SK-N-SH (cell line): ENCODE results near the gene JAKMIP1. TPM values are rescaled to one million over a fixed set of nuclear protein-coding genes. Genes with fewer than 3 reads are reported as not detected.

Experiments
- CTCF ChIA-PET: fragments of 300-600, 350-600 bp; formaldehyde crosslinking; extraction: SDS; loops from one replicate; lab custom pipeline; 2021; lab: Yijun Ruan, JAX
- POLR2A ChIA-PET: fragments of 350-600 bp; sonication (Branson Sonifier 250); formaldehyde crosslinking; extraction: SDS; loops from one replicate; lab custom pipeline; 2020; ENCODE audit warnings: antibody characterized with exemption, inconsistent platforms; lab: Yijun Ruan, JAX
- DNase-seq: peaks from one replicate; pipeline ENCODE4 v3.0.0; 2012
- H2AFZ ChIP-seq: fragments of 200-600 bp; sonication (generic); 2 replicates; pipeline ENCODE4 v1.8.1; 2016; ENCODE audit warnings: antibody characterized with exemption, mild to moderate bottlenecking, low read depth
- H3F3A ChIP-seq: fragments of 200-600 bp; sonication (generic); replicated peaks from 2 replicates; pipeline ENCODE3; 2016; ENCODE audit warnings: antibody characterized with exemption, mild to moderate bottlenecking; ENCODE audit not compliant: insufficient read depth
- H3K27ac ChIP-seq, 2 experiments: fragments of 200-500 bp in 1 of 2; fragments of 200-600 bp in 1 of 2; sonication (Bioruptor generic) in 1 of 2; sonication (generic), shearing (Covaris generic) in 1 of 2; 2 replicates each; pipeline versions ENCODE4 v1.5.1 to v1.6.1; 2014 to 2016; ENCODE audit warnings: low read depth in 2 of 2, inconsistent platforms in 1 of 2, low read length in 1 of 2, mild to moderate bottlenecking in 1 of 2, mixed read lengths in 1 of 2
- H3K27me3 ChIP-seq: fragments of 200-600 bp; sonication (generic), shearing (Covaris generic); 2 replicates; pipeline ENCODE4 v1.6.1; 2016; ENCODE audit warnings: mixed run types; ENCODE audit not compliant: insufficient read depth
- H3K36me3 ChIP-seq, 2 experiments: fragments of 200-500 bp in 1 of 2; fragments of 200-600 bp in 1 of 2; sonication (Bioruptor generic) in 1 of 2; sonication (generic) in 1 of 2; replicated peaks in 1 of 2; 2 replicates each; pipeline versions ENCODE3 to v1.5.1; 2014 to 2016; ENCODE audit warnings: low read length in 1 of 2, mild to moderate bottlenecking in 1 of 2; ENCODE audit not compliant: insufficient read depth in 2 of 2, control insufficient read depth in 1 of 2
- H3K4me1 ChIP-seq, 2 experiments: fragments of 200-500 bp in 1 of 2; fragments of 200-600 bp in 1 of 2; sonication (Bioruptor generic) in 1 of 2; sonication (generic), shearing (Covaris generic) in 1 of 2; 2 replicates each; pipeline versions ENCODE4 v1.5.1 to v1.6.1; 2014 to 2016; ENCODE audit warnings: low read depth in 1 of 2, low read length in 1 of 2, mixed run types in 1 of 2; ENCODE audit not compliant: insufficient read depth in 2 of 2, control insufficient read depth in 1 of 2
- H3K4me2 ChIP-seq: fragments of 200-600 bp; sonication (generic), shearing (Covaris generic); 2 replicates; pipeline ENCODE4 v1.6.1; 2017; ENCODE audit warnings: mixed run types
- H3K4me3 ChIP-seq, 2 experiments: fragments of 200-500 bp in 1 of 2; fragments of 200-600 bp in 1 of 2; sonication (Bioruptor generic) in 1 of 2; sonication (generic), shearing (Covaris generic) in 1 of 2; 2 replicates each; pipeline versions ENCODE4 v1.5.1 to v1.8.1; 2014 to 2016; ENCODE audit warnings: low read depth in 2 of 2, inconsistent platforms in 1 of 2, low read length in 1 of 2, mild to moderate bottlenecking in 1 of 2, mixed read lengths in 1 of 2, moderate library complexity in 1 of 2
- H3K79me2 ChIP-seq: fragments of 200-600 bp; sonication (generic); 2 replicates; pipeline ENCODE4 v1.8.1; 2017; ENCODE audit warnings: mild to moderate bottlenecking; ENCODE audit not compliant: insufficient read depth
- H3K9ac ChIP-seq: fragments of 200-600 bp; sonication (generic); 2 replicates; pipeline ENCODE4 v1.6.1; 2017; ENCODE audit warnings: mixed run types
- H3K9me2 ChIP-seq: fragments of 200-600 bp; sonication (generic); 2 replicates; pipeline ENCODE4 v1.6.1; 2017; ENCODE audit warnings: mixed run types
- H3K9me3 ChIP-seq: fragments of 200-600 bp; sonication (generic); 2 replicates; pipeline ENCODE4 v1.6.1; 2017; ENCODE audit warnings: mixed run types, mild to moderate bottlenecking, moderate library complexity
- H4K20me1 ChIP-seq: fragments of 200-600 bp; sonication (generic); 2 replicates; pipeline ENCODE4 v1.6.1; 2017; ENCODE audit warnings: mild to moderate bottlenecking, mixed run types; ENCODE audit not compliant: insufficient read depth
- CHD2 ChIP-seq: fragments of 150-350 bp; IDR thresholded peaks from 2 replicates; pipeline ENCODE4 v1.6.1; 2018; ENCODE audit warnings: low read length; ENCODE audit not compliant: partially characterized antibody
- ELF1 ChIP-seq: IDR thresholded peaks from 2 replicates; pipeline ENCODE4 v1.4.0; 2012
- FOXJ3 ChIP-seq: sonication (generic); formaldehyde crosslinking; IDR thresholded peaks from 2 replicates; pipeline ENCODE4 v1.5.1; 2020; ENCODE audit warnings: mild to moderate bottlenecking, missing genetic modification reagents
- GABPA ChIP-seq: IDR thresholded peaks from 2 replicates; pipeline ENCODE4 v1.4.0; 2012; ENCODE audit warnings: low read depth, mild to moderate bottlenecking
- IRF3 ChIP-seq: fragments of 150-350 bp; IDR thresholded peaks from 2 replicates; pipeline ENCODE4 v1.6.1; 2016; ENCODE audit warnings: mild to moderate bottlenecking, low read depth, low read length
- JUND ChIP-seq: IDR thresholded peaks from 2 replicates; pipeline ENCODE4 v1.4.0; 2012
- MEF2A ChIP-seq: IDR thresholded peaks from 2 replicates; pipeline ENCODE4 v1.4.0; 2012; ENCODE audit warnings: low read depth, borderline replicate concordance
- NFIC ChIP-seq: IDR thresholded peaks from 2 replicates; pipeline ENCODE4 v1.4.0; 2012; ENCODE audit warnings: borderline replicate concordance
- NRF1 ChIP-seq: IDR thresholded peaks from 2 replicates; pipeline ENCODE4 v1.6.1; 2012; ENCODE audit warnings: low read depth, mild to moderate bottlenecking, low read length
- POLR2AphosphoS5 ChIP-seq: IDR thresholded peaks from 2 replicates; pipeline ENCODE4 v1.6.1; 2012; ENCODE audit warnings: low read depth, low read length
- RCOR1 ChIP-seq: fragments of 150-350 bp; IDR thresholded peaks from 2 replicates; pipeline ENCODE4 v1.6.1; 2017; ENCODE audit warnings: antibody characterized with exemption, low read length
- RFX5 ChIP-seq: IDR thresholded peaks from 2 replicates; pipeline ENCODE4 v1.6.1; 2012; ENCODE audit warnings: mild to moderate bottlenecking, improper control_type of control experiment, low read length
- TAF1 ChIP-seq: IDR thresholded peaks from 2 replicates; pipeline ENCODE4 v1.6.1; 2012; ENCODE audit warnings: low read depth, mild to moderate bottlenecking, low read length, moderate library complexity, borderline replicate concordance
- USF1 ChIP-seq: IDR thresholded peaks from 2 replicates; pipeline ENCODE4 v1.4.0; 2012; ENCODE audit warnings: low read depth, borderline replicate concordance
- WGBS: methylation state at CpG from one replicate; pipeline ENCODE4 v1.1.6; 2017; ENCODE audit warnings: low lambda C conversion rate; 5-methylcytosine and 5-hydroxymethylcytosine counted together
- polyA plus RNA-seq, 3 experiments: library from polyadenylated mRNA; depleted of rRNA; stranded (reverse); fragments of >200 nt; gene quantifications; 2 replicates each; pipeline ENCODE4 v1.2.3, GENCODE V29; 2012
- TF ChIP-seq, protein P1 (sequence below): fragments of 200-600 bp; sonication (generic); IDR thresholded peaks from 2 replicates; pipeline ENCODE4 v1.6.1; 2017; ENCODE audit warnings: antibody characterized with exemption, mild to moderate bottlenecking, moderate library complexity
- TF ChIP-seq, protein P2 (sequence below): IDR thresholded peaks from 2 replicates; pipeline ENCODE4 v1.4.0; 2012; ENCODE audit warnings: low read depth

The JAKMIP1 gene
- polyA plus RNA-seq, 1 of the 3 experiments (the other 2 are of a cell fraction) = 0.54 TPM

- Histone ChIP-seq H3K79me2 (no peaks in the 10 kb centered on the region), H4K20me1 (no peaks in the 10 kb centered on the region), H3K4me1 (peaks cover 0 to 46% of the 10 kb centered on the region in 2 experiments; a peak in 2 of 4 replicates), H3K4me3 (no peak overlapping the region), H3K27ac (no peak overlapping the region; a peak in 1 of 4 replicates), H3K9ac (no peak overlapping the region), H3K27me3 (no peaks in the 10 kb centered on the region), H3K9me2 (no peaks in the 10 kb centered on the region), H3F3A (no peaks in the 10 kb centered on the region), H3K36me3 (no peaks in the 10 kb centered on the region), H3K4me2 (no peak overlapping the region), H2AFZ (no peak overlapping the region), H3K9me3 (no peaks in the 10 kb centered on the region)
- 46% methylated on average over 18 of the region's 20 CpGs for WGBS
- ChIA-PET POLR2A (no interaction called here), CTCF (interaction anchor here (1.4 kb wide), 1 partner anchor 50 kb away, joined by 3 read pairs; no protein-coding TSS in a partner anchor)
- TF ChIP-seq RFX5 = no peak
- no peak for TF ChIP-seq CHD2
- TF ChIP-seq JUND = no peak
- TF ChIP-seq ELF1 = no peak
- no peak for TF ChIP-seq TAF1
- TF ChIP-seq MEF2A = no peak
- no peak for TF ChIP-seq RCOR1
- TF ChIP-seq, protein P1, sequence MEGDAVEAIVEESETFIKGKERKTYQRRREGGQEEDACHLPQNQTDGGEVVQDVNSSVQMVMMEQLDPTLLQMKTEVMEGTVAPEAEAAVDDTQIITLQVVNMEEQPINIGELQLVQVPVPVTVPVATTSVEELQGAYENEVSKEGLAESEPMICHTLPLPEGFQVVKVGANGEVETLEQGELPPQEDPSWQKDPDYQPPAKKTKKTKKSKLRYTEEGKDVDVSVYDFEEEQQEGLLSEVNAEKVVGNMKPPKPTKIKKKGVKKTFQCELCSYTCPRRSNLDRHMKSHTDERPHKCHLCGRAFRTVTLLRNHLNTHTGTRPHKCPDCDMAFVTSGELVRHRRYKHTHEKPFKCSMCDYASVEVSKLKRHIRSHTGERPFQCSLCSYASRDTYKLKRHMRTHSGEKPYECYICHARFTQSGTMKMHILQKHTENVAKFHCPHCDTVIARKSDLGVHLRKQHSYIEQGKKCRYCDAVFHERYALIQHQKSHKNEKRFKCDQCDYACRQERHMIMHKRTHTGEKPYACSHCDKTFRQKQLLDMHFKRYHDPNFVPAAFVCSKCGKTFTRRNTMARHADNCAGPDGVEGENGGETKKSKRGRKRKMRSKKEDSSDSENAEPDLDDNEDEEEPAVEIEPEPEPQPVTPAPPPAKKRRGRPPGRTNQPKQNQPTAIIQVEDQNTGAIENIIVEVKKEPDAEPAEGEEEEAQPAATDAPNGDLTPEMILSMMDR = no peak
- no peak for TF ChIP-seq USF1
- no peak for TF ChIP-seq NRF1
- TF ChIP-seq IRF3 = no peak
- no peak for TF ChIP-seq GABPA
- TF ChIP-seq POLR2AphosphoS5 = no peak
- TF ChIP-seq NFIC = no peak
- TF ChIP-seq, protein P2, sequence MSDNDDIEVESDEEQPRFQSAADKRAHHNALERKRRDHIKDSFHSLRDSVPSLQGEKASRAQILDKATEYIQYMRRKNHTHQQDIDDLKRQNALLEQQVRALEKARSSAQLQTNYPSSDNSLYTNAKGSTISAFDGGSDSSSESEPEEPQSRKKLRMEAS = no peak
- TF ChIP-seq FOXJ3 (CRISPR knock-in tag) = no peak
- DNase-seq = no peak
Measured at GRCh38 chr4:6148506-6149205, 51.7 kb downstream of the JAKMIP1 start.
